CD1c-positive myeloid dendritic cell (primary cell): ENCODE results near the gene NEK6.

Source experiments
- DNase-seq: peaks from one replicate; pipeline ENCODE4 v3.0.0-alpha.2; 2016; ENCODE audit errors: extremely low spot score

The NEK6 gene

DNA sequence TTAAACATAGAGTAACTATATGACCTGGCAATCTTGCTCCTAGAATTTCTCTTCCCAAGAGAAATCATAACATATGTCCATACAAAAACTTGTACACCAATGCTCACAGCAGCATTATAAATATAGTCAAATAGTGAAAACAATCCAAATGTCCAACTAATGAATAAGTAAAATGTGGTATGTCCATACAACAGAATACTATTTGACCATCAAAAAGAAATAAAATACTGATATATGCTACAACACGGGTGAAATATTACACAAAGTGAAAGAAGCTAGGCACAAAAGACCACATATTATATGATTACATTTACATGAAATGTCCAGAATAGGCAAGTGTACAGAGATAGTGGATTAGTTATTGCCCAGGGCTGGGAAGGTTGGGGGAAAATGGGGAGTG, 116.1 kb downstream of the NEK6 start:
- no peak for DNase-seq

DNA sequence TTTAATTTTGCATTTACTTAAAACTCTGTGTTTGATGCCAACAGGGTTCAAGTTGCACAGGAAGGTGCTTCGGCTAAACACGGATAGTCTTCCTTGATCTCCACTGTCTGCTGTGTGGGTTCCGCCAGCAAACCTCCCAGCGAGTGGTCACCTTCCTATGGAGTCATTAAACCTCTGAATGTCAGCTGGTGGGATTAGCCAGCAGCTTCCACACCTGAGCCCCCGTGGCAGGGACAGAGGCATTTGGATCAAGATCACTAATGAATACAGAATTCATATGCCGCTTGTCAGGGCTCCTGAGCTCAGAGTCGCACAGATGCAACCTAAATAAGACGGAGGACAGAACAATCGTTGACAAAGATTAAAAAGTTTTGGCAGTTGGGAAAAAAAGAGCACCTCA, 118.0 kb downstream of the NEK6 start:
- no peak for DNase-seq

DNA sequence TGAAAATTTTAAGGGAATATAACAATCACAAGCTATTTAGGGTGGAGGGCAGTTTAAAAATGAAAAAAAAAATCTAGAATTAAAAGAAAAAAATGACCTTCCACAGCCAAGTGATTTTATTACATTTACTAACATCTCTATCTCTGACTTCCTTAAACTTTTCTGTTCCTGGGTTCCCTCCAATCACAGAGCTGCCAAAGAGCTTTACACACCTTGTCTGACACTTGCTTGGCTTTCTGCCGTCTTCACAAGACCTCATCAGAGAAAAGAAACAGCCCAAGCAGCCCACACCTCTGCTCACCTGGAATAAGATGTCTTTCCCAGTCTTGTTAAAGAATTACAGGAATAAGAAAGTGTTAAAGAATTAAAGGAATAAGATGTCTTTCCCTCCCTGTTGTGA, 118.6 kb downstream of the NEK6 start:
- no peak for DNase-seq

DNA sequence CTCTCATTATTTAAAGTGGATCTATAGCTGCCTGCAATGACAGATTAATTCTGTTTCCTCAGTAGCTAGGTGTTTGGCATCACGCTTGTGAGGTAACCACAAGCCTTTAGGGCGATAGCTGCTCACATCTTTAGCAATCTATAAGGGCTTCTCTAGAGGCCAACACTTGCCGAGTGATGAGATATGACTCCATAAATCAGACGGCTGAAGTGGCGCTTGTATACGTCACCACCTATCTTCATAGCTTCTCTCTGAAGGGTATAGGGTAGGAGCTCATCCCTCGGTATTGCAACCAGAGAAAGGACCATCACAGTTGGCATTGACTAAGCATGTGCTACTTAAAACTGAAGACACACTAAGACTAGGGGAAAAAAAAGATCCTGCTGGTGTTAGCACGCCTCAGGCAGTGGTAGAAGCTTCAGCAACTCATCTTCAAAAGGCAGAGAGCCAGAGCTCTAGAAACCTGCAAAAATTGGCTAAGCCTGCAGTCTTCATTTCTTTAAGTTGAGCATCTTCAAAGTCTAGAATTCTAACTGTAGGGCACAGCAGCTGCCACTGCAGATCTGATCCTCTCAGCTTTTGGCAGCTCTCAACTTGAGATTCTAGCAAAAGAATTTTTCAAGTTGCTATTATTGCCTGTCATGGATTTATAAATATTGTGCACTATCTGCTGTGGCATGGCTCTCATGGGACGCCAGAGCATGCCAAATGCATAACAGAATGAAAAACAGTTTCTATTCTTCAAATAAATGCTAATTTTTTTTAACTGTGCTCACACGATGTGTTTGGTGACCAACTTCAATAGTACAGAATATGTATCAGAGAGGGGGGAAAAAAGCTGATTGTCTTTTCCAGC, 120.0 kb downstream of the NEK6 start:
- no peak for DNase-seq

DNA sequence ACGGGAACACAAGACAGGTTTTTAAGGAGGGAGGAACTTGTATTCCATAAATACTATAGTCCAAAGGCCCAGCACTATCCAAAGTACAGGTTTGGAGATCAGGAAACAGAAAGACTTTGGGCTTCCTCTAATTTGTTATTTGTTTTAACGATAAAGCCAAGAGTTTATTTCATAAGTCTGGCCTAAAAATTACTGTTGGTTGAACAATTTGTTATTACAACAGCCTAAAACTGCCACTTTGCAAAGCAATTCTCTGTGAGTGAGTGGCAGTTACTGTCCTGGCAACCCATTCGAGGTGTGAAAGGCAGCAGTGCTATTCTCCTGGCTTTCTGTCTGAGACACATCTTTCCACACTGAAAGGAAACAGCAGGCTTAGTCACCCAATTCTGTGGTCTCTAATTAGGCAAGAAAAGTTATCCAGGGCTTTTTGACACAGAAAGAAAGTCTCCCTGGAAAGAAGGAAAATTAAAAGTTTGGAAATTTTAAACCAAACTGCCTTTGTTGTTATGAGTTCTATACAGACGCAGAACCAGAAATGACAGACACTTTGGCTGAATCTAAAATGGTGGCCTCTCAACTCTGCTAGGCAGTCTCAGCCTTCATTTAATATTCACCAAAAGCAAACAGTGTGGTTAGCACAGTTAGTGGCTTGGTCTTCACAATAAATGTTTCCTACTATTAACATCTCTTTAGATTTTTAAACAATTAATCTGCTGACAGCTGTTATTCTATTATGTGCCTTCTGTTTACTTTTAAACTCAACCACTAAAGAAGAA, 123.6 kb downstream of the NEK6 start:
- DNase-seq = no peak

DNA sequence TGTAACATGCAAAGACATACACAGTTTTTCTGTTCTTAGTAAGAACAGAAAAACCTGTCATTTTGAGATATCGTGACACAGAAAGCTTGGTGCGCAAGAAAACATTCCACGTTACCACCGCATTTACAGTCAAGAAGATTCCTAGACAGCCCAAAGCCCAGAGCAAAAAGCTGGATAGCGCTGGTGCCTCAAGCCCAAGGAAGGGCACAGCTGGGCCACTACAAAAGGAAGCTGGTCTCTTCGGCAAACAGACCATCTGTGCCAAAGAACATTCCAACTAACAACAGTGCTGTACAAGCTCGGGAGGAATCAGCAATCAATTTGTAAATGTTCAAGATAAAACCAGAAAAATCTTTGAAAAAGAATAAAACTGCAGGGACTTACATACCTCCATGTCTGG, 126.5 kb downstream of the NEK6 start:
- DNase-seq = no peak

DNA sequence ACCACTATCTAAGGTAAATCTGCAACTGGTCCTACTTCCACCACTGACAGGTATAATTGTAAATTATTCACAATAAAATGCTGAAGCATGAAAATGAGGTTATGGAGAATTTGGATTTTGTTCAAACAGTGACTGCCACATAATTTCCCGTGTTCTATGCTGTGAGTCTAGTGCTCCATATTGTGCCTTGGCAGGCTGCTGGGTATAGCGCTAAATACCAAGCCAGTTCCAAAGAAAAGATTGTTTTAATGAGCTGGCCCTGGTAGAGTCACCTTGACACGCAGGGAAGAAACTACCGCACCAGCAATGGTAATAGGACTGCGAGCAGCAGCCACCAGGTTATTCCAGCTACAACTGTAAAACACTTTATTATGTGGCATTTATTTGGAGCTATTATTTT, 127.1 kb downstream of the NEK6 start:
- no peak for DNase-seq

DNA sequence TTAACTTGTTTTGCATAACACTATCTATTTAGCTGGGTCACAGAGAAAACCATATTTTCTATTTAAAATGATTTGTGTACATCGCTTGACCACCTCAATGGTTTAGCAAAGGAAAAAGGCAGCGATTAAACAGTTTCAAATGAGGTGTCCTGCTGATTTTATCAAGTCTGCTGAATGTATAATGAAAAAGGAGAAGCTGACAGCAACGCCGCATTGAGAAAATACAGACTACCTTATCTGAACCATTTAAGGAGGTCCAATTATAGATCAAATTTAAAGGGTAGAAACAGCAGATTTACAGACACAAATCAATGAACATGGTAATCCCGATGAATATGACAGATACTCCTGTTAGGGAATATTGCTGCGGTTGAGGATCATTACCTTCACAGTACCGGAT, 127.9 kb downstream of the NEK6 start:
- no peak for DNase-seq

DNA sequence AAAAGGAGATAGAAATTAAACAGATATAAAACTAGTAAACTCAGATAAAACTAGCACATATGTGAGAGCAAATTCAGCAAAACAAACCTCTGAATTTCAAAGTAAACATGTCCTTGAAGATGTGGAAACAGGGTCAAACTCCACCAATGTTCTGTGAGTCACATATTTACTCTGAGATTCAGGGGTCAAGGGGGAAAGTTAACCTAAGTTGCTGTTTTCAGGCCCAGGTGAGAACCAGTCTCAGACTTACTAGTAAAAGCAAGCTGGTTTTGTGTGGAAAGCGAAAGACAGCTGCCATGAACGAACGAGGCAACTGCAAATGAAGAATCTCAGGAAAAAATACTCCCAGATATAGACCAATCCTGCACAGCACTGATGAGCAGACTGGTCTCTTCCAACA, 128.5 kb downstream of the NEK6 start:
- DNase-seq = no peak

DNA sequence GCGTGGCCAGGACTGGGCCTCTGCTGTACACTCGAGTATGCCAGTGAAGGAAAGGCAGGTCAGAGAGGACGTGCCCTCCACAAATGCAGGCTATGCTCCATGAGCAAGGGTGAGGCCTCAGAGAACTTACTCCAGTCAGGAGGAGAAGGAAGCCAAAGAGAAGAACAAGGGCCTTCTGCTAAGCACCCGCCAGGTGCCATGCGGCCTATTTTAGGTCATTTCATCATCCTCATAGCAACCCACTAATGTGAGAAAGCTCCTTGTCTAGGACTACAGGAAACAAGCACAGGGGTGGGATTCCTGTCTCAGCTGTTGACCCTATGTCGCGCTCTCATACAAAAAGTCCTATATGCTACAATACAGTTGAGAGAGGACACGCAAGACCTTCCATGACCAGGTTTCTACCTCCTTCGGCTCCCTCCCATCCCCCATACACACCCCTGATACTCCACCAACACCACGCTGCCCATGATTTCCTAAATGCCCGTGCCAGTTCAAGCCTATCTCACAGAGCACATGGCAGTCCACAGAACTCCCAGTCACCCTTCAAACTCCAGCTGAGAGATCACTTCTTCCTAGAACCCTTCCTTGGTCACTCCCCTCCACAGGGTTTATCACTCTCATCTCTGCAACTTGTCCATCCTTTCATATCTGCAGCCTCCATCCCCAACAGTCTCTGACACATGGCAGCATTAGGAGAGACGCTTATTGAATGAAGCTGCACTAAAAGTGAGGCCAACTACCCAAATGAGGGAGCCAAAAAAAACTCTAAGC, 130.7 kb downstream of the NEK6 start:
- DNase-seq = no peak

DNA sequence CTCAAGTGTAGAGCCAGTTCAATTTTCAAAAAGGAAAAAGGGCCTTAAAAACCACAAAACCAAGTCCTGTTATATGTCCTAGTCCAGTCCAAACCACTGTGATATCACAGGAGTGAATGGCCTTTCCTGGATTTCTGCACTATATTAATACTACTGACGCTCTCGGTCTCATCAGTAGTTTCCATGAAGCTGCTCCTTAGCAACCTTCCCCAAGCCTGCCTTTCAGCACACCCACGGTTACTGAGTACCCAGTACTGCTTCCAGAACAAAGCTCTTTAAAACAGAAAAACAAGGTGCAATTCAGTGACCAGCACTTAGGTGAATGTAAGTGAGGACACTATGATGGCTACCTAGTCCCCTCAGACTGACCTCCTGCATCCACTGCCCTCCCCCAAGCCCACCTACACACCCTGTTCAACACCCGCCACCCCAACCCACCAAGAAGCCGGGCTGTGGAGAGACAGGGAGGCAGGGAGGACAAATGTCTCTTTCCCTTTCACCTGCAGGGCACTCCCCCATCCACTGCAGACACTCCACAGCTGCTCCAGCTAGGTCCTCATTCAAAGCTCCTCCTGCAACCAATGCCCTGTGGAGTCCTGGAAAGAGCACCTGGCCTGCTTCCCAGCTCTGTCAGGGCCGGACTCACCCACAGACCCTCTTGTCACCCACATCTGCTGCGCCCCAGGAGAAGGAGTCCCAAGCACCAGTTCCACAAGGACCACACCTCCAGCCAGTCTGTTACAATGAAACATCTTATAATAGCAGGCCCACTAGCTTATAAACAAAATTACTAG, 131.6 kb downstream of the NEK6 start:
- DNase-seq = no peak

DNA sequence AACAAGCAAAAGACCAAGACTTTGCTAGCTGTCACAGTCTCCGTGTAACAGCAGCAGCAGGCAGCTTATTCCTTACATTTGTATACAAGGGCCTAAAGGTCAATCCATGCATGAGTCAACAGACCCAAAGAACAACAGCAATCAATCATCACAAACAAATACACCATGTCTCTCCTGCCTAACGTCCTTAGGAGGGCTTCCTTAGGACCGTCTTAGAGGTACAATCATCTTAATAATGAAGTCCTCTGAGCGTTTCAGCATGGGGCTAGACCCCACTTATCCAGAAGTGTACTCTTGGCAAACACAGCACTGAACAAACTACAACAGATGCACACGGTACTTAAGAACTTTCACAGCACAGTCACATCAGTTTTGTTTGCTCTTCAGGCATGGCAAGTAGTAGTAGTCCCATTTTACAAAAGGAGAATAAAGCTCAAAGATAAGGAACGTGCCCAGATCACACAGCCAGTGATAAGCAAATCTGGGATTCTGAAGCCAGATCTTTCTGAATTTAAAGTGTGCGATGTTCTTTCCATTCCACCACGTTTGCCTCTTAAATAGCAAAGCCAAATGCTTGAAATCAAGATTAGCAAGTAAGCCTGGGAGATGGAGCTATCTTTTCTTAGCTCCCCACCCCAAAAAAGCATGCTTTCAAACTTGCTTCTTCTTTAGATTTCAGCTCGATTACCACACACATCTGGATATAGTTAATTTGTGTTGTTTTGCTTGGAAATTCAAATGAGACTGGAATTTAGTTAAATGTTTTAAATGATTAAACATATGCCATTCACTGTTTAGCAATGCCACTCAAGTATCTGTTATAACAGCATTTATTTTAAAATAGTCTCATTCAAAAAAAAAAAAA, 133.3 kb downstream of the NEK6 start:
- no peak for DNase-seq

DNA sequence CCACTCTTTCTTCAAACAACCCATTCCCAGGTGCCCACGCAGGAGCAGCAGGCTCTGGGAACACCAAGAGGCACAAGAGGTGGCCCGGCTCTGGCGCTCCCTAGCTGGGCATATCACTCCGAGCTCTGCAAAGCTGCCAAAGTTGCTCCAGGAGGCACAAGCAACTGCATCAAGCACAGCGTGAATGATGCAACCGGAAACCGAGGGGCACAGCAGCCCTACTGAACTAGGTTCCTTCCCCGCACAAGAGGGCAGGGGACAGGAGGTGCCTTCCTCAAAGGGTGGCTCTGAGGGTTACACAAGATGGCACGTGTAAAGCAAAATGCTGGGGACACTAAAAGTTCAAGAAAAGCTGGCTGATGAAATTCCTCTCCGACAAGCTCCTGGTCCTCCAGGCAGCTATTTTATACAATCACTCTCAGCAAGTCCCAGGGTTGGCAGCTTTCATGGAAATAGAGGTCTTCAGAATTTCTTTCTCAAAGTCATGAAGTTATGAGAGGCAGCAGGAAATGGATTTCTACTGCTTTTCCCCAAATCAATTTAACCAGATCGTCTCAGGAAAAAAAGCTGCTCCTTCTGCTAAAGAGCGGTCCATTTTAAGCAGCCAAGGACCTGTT, 134.6 kb downstream of the NEK6 start:
- peak; percentile 57 for DNase-seq

DNA sequence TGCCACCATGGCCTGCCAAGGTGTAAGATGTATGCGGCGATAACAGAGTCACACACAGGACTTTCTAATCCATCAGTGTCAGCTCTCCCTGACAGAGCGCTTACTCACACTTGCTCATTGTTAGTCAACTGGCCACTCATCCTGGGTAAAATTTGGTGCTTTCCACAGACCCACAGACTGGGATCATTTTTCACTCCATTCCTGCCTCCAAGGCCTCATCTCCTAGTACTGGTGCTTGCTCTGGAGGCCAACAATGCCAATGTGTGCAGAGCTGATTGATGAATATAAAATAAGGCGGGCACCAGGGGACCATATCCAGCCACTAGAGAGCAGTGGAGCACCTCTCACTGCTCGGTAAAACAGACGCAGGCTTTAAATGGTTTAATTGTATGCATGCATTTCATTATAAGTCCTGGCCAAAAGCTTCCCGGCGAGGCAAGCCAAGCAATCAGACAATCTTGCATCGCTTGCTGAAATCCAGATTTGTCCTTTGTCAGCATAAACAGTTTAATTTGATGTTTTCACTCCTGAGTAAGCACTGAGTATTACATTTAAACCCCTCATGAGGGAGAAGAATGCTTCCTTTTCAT, 135.2 kb downstream of the NEK6 start:
- no peak for DNase-seq

DNA sequence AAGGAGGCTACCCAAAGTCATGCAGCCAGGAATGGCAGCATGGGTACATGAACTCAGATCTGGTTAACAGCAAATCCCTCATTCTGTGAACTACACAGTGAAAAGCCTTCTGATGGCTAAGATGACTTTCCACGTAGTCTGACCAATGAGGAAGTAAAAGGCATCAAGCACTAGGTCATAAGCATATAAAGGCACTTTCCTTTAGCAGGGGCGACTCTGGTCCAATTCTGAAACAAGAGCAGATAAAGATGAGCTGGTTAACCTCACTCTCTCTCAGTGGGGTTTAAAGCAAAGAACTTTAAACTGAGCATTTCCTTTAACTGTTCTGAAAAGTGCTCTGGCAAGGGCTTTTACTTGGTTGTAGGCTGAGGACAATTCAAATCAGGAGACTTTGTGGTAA, 136.4 kb downstream of the NEK6 start:
- peak; percentile 37 for DNase-seq

DNA sequence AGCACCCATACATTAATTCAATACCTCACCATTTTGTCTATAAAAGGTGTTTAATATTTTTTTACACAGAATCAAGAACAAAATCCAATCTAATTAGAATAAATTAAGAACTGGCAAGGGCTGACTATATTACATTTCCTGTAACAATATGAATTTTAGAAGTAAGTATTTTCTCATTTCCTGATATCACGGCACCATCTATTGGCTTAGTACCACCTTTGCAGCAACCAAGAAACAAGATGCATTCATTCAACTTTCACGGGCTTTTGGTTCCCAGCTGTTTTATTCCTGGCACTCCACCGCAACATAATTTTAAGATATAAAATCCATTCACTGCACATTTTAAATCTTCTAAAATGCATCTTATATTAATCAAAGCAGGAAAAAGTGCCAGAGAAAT, 136.8 kb downstream of the NEK6 start:
- DNase-seq = no peak

DNA sequence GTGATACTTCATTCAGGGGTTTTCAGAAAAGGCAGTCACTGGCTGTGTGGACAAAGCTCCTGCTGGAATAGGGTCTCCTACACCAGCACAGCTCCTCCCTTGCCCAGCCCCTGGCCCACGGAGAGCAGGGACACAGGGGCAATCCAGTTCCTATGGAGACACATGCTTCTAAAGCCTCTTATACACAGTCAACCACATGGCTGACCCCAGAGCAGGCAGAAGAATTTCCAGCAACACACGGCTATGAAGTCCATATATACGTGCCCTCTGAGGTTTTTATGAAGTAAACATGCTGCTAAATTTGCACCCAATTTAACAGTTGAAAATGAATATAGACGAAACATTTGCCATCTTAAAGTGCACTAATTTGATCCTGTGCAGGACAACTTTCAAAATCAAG, 138.1 kb downstream of the NEK6 start:
- no peak for DNase-seq

DNA sequence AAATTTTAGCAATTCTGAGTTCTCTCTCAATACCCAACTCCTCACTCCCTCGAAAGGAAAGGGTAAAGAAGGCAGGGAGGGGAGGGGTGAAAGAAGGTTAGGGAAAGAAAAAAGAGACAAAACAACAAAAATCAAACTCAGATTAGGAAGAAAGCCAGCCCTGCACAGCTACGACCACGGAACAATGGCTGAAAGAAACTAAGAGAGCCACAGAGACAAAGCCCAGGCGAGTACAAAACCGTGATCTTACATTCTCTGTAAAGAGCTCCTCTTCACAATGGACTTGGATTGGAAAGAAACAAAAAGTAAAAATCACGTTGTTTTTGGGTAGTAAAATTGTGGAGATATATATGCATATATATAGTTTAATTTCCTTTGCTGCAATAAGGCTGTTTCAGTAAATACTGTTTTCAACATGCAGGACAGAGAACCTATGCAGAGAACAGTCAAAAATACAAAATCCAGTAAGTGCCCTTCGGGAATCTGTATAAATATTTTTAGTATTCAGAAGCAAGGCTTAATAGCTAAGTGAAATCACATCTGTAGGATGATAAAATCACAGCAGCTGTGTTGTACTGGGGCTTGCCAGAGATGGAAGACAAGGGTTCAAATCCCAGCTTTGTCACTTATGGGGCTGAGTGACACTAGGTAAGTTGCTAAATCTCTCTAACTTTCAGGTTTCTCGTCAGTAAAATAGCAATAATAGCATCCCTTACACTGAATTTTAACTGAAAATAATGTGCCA, 140.6 kb downstream of the NEK6 start:
- DNase-seq = no peak

DNA sequence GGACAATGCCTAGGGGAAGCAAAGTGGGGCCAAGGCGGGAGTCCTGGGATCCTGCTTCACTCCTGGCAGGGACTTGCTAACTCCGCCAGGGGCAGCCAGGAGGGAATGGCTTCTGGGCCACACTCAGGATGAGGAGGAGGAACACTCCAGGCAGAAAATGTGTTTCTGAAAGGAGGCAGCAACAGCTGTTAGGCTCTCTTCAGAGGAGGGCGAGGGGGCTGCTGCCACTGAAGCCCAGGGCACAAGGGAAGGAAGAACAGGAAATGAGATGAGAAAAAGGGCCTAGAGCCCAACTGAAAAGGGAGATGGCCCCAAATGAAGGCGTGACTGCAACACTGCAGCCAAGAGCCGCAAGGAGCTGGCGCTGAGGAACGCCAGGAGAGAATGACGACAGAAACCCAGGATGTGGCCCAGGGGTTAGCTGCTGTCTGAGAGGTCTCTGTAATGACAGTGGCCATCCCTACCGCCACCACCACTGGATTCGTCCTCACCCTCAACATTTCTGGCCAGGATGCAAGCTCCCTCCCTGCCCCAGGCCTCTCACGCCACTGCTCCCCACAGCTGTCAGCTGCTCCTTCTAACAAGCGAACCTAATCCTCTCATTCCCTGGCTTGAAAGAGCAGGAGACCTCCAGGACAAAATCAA, 141.7 kb downstream of the NEK6 start:
- no peak for DNase-seq
